HG03469 (cell line): ENCODE measurements around the gene HAPLN1.

Experiments
- ATAC-seq: cut with Tn5 transposase; IDR thresholded peaks from one replicate; pipeline ENCODE4 v1.9.1; 2021; ENCODE audit warnings: mild to moderate bottlenecking, moderate library complexity, moderate number of reproducible peaks; ENCODE audit not compliant: unreplicated experiment

The HAPLN1 gene

GRCh38 chr5:83718936-83719495 lies 1.6 kb downstream of the HAPLN1 start:
- ATAC-seq, result no peak

- peak; percentile 68 for ATAC-seq
Measured at GRCh38 chr5:83718195-83718825, 2.3 kb downstream of the HAPLN1 start.

- no peak for ATAC-seq
Measured at GRCh38 chr5:83715236-83716065, 5.2 kb downstream of the HAPLN1 start.

GRCh38 chr5:83714810-83715209 lies 5.8 kb downstream of the HAPLN1 start:
- ATAC-seq, result no peak

- peak; percentile 68 for ATAC-seq
Measured at GRCh38 chr5:83711982-83712601, 8.6 kb downstream of the HAPLN1 start.

- no peak for ATAC-seq
Measured at GRCh38 chr5:83709973-83710372, 10.7 kb downstream of the HAPLN1 start.

DNA sequence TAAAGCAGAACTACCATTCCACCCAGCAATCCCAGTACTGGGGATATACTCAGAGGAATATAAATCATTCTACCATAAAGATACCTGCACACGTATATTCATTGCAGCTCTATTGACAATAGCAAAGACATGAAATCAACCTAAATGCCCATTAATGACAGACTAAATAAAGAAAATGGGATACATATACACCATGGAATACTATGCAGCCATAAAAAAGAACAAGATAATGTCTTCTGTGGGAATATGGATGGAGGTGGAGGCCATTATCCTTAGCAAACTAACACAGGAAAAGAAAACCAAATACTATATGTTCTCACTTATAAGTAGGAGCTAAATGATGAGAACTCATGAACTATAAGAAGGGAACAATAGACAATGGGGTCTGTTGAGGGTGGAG lies 12.5 kb downstream of the HAPLN1 start:
- ATAC-seq, result no peak

DNA sequence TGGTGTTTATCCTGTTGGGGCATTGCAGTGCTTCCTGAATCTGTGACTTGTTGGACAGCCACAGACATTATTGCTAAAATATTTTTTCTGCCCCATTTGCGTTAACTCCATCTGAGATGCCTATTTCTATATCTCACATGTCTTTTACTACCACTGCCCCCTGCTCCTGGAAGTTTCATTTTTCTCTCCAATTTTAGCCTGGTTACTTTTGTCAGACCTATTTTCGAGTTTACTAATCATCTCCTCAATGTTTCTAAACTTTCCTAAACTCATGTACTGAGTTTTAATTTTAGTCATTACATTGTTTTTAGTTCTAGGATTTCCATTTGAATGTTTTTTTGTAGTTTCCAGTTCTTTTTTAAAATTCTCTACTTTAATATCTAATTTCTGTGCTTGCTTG lies 17.6 kb downstream of the HAPLN1 start:
- no peak for ATAC-seq

GRCh38 chr5:83701886-83702285 lies 18.8 kb downstream of the HAPLN1 start:
- ATAC-seq, result no peak

GRCh38 chr5:83689881-83690280 lies 30.8 kb downstream of the HAPLN1 start:
- ATAC-seq, result no peak

- ATAC-seq, result no peak
Measured at GRCh38 chr5:83688281-83688680, 32.4 kb downstream of the HAPLN1 start.

DNA sequence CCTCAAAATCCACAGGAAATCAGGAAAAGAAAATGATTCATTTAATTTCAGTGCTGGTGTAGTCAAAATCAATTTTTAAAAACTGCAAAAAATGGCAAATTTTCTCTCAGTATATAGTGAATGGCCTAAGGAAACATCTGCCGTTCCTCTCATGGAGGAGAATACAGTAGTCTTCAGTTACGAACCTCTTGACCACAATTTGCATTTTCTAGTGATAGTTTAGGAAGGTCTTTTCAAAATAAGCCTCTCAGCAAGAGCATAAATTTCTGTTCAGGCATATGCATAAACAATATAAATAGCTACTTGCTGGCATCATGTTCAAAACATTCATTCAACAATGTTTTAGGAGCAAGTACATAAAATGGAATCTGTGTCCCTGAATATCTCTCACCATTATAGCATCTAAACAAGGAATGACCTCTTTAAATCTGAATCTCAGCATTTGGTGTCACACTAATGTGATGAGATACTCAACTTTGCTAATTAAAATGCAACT lies 33.5 kb downstream of the HAPLN1 start:
- ATAC-seq, result no peak

DNA sequence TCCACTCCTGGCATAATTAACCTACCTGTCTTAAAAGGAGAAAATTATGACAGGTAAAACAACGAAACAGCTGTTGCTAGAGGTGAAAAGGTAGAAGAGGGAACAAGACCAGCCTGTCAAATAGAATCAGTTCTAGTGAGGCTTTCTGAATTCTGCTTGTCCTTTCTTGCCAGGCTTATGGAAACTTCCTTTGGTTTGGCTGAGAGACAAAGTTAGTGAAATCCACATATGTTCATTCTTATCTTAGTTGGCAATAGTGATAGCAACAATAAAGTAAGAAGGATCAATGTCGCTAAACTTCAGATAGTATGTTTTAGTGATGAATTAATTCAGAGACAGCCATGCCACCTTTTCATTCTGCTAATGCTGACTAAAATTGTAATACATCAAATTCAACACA lies 34.4 kb downstream of the HAPLN1 start:
- no peak for ATAC-seq

DNA sequence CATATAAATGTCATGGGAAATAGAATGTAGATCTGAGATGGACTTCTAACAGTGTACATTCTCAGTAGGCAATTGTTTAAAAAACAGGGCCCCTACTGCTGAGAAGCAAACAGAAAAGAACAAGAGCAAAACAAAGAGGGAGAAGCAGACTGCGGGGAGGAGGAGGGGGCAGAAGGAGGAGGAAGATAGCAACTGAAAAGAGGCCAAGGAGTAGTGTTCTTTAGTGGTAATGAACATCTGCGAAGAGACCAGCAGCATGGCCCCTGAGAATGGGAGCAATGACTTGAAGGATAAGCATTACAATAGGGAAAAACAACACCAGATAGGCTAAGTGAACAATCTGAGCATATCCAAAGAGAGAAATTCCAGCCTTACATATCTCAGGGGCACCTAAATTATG lies 36.8 kb downstream of the HAPLN1 start:
- no peak for ATAC-seq

DNA sequence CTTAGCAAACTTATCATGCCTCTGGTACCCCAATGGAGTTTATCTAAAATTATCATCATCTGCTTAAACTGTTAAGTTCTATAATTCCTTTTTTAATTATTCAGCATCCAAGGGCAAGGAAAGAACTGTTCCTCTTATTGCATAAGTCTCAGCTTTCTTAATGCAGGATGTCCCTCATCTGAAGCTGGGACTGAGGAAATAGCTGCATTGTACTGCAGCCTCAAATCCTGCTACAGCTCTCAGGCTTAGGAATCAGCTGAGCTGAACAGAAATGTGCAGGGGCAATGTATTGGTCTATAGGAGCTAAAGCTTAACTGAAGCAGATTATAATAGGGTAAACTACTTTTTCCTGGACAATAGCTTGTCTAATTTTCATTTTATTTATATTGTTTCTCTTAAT lies 48.0 kb downstream of the HAPLN1 start:
- no peak for ATAC-seq

GRCh38 chr5:83672158-83672557 lies 48.5 kb downstream of the HAPLN1 start:
- no peak for ATAC-seq

DNA sequence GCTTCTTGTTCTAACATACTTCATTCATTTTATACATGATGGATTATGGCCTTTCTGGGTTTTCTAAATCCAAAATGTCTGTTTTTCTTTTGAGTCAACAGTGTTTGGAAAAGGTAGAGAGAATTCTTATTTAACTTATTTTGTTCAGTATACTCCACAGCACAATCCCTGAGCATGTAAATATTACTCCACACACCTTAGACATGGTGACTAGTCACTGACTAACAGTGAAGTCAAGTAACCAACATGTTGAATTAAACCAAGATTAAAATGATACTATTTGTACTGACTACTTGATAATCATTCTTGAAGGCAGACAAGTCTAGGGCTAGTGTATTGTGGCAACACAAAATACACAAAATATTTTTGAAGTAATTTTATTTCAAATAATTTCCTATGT lies 55.0 kb downstream of the HAPLN1 start:
- ATAC-seq, result no peak

- ATAC-seq, result peak; percentile 45
Measured at GRCh38 chr5:83662558-83662957, 58.1 kb downstream of the HAPLN1 start.

DNA sequence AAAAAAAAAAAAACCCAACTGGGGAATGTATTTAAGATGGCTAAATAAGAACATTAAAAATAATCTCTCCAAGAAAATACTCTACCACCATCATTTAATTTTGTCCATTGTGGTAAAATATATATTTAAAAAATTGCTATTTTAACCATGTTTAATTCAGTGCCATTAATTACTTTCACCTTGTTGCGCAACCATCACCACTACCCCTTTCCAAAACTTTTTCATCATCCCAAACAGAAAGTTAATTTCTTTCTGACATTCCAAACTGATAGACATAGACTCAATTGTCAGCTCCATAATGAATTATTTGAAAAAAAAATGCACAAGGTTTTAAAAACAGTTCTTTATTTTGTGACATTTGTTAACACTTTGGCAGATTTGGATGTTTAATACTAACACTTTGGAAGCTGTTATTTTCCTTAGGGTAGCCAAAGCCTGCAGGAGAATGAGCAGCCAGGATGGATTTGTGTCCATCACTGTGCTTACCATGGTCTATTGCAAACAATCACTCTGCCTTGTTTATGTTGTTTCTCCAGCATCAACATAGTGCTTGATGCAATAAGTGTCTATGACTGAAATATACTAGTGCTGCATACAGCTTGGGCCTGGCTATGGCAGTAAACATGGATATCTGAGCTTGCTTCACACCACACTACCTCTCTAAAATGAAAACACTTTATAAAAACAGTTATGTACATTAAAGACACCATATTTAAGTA lies 62.7 kb downstream of the HAPLN1 start:
- no peak for ATAC-seq

DNA sequence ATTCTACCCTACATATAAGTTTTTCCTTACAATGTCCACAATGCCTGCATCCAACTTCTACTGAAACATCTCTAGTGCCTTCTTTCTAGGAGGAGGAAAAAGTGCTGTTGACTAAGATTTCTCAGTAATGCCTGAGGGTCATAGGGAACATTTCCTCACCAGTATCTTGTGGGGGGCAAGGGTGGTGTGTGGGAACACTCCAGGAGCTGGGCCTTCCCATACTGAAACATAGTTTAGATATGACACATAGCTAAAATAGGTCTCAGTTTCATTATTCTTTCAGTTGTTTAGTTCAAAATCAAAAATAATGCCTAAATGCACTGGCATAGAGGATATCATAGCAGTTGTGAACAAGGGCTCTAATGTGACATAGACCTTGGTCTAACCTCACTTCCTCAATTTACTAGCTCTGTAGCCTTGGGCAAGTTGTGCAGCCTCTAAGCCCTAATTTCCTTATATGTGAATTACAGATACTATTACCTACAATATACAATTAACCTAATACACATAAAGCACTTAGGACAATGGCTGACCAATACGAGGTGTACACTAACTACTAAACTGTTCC lies 66.1 kb downstream of the HAPLN1 start:
- ATAC-seq, result peak; percentile 42

DNA sequence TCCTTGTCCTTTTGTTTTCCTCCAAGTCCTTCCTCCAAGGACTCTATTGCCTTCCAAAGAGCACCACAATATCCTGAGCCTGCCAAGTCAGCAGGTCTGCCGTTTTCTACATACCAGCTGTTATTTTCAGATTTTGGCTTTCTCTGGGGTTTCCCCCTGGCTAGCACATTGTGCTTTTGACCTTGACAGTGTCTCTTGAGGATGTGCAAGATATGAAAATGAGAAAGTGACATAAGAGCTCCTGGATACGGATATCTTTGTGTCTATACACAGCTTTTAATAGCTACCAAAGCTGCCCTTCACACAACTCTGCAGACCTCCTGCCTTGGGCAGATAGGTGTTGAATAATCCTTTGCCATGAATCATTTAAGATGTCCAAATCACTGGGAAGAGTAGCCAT lies 67.0 kb downstream of the HAPLN1 start:
- peak; percentile 80 for ATAC-seq
